H9 (cell line): ENCODE data around the gene COL27A1. TPM values are rescaled to one million over a fixed set of nuclear protein-coding genes. Genes with fewer than 3 reads are reported as not detected.

ENCODE experiments used
- DNase-seq: peaks from one replicate; pipeline ENCODE4 v3.0.0-alpha.2; 2017
- H2AFZ ChIP-seq: one replicate; pipeline ENCODE4 v1.6.1; 2013; ENCODE audit warnings: mild to moderate bottlenecking, low read length, control low read depth, moderate library complexity
- H2AK5ac ChIP-seq: 2 replicates; pipeline ENCODE4 v1.6.1; 2013; ENCODE audit warnings: low read length, control low read depth, mixed read lengths; ENCODE audit not compliant: insufficient read length
- H2BK120ac ChIP-seq: one replicate; pipeline ENCODE4 v1.6.1; 2013; ENCODE audit warnings: low read depth, mild to moderate bottlenecking, low read length, control low read depth, inconsistent platforms; ENCODE audit not compliant: poor library complexity, severe bottlenecking
- H2BK12ac ChIP-seq: 2 replicates; pipeline ENCODE4 v1.6.1; 2013; ENCODE audit warnings: low read length, control low read depth, mixed read lengths, low read depth; ENCODE audit not compliant: insufficient read length
- H2BK15ac ChIP-seq: 2 replicates; pipeline ENCODE4 v1.6.1; 2013; ENCODE audit warnings: low read depth, low read length, control low read depth
- H2BK20ac ChIP-seq: one replicate; pipeline ENCODE4 v1.6.1; 2013; ENCODE audit warnings: low read depth, mild to moderate bottlenecking, low read length, control low read depth, inconsistent platforms; ENCODE audit not compliant: poor library complexity, severe bottlenecking
- H2BK5ac ChIP-seq: 2 replicates; pipeline ENCODE4 v1.6.1; 2013; ENCODE audit warnings: low read length, control low read depth, mixed read lengths; ENCODE audit not compliant: insufficient read length
- H3K14ac ChIP-seq: 2 replicates; pipeline ENCODE4 v1.6.1; 2013; ENCODE audit warnings: low read length, control low read depth; ENCODE audit not compliant: insufficient read depth
- H3K18ac ChIP-seq: 2 replicates; pipeline ENCODE4 v1.6.1; 2013; ENCODE audit warnings: low read depth, mild to moderate bottlenecking, mixed read lengths, low read length, control low read depth; ENCODE audit not compliant: insufficient read length
- H3K23ac ChIP-seq: 2 replicates; pipeline ENCODE4 v1.6.1; 2013; ENCODE audit warnings: low read length, control low read depth, mixed read lengths, low read depth; ENCODE audit not compliant: insufficient read length
- H3K23me2 ChIP-seq: 2 replicates; pipeline ENCODE4 v1.6.1; 2013; ENCODE audit warnings: low read depth, mild to moderate bottlenecking, mixed read lengths, low read length, control low read depth; ENCODE audit not compliant: insufficient read length, poor library complexity, severe bottlenecking
- H3K27ac ChIP-seq: 2 replicates; pipeline ENCODE4 v1.5.1; 2013; ENCODE audit warnings: low read length, control low read depth, mixed read lengths, low read depth; ENCODE audit not compliant: insufficient read length
- H3K27me3 ChIP-seq: 2 replicates; pipeline ENCODE4 v1.6.1; 2013; ENCODE audit warnings: low read length, control low read depth, inconsistent platforms; ENCODE audit not compliant: insufficient read depth
- H3K4ac ChIP-seq: 2 replicates; pipeline ENCODE4 v1.6.1; 2013; ENCODE audit warnings: low read depth, mild to moderate bottlenecking, control low read depth, inconsistent platforms, low read length, moderate library complexity
- H3K4me1 ChIP-seq: 2 replicates; pipeline ENCODE4 v1.6.1; 2013; ENCODE audit warnings: low read length, control low read depth, inconsistent platforms; ENCODE audit not compliant: insufficient read depth
- H3K4me2 ChIP-seq: 2 replicates; pipeline ENCODE4 v1.6.1; 2013; ENCODE audit warnings: low read length, control low read depth, mixed read lengths; ENCODE audit not compliant: insufficient read length, insufficient read depth
- H3K56ac ChIP-seq: 2 replicates; pipeline ENCODE4 v1.6.1; 2013; ENCODE audit warnings: low read depth, mild to moderate bottlenecking, mixed read lengths, low read length, control low read depth; ENCODE audit not compliant: insufficient read length
- H3K79me1 ChIP-seq: 2 replicates; pipeline ENCODE4 v1.6.1; 2013; ENCODE audit warnings: low read depth, mild to moderate bottlenecking, moderate library complexity, low read length, control low read depth, inconsistent platforms; ENCODE audit not compliant: insufficient read depth, poor library complexity, severe bottlenecking
- H3K79me2 ChIP-seq: 2 replicates; pipeline ENCODE4 v1.6.1; 2013; ENCODE audit warnings: low read length, control low read depth, inconsistent platforms; ENCODE audit not compliant: insufficient read depth
- H3K9ac ChIP-seq: 2 replicates; pipeline ENCODE4 v1.6.1; 2013; ENCODE audit warnings: low read length, control low read depth, mixed read lengths; ENCODE audit not compliant: insufficient read length; ENCODE audit errors: extremely low read depth
- H3K9me3 ChIP-seq: one replicate; pipeline ENCODE4 v1.6.1; 2013; ENCODE audit warnings: low read depth, low read length, inconsistent platforms; ENCODE audit not compliant: control insufficient read depth
- H3T11ph ChIP-seq: one replicate; pipeline ENCODE4 v1.6.1; 2013; ENCODE audit warnings: mild to moderate bottlenecking, low read length, control low read depth, inconsistent platforms
- H4K20me1 ChIP-seq: one replicate; pipeline ENCODE4 v1.6.1; 2013; ENCODE audit not compliant: control insufficient read depth, insufficient read length, insufficient read depth
- H4K5ac ChIP-seq: 2 replicates; pipeline ENCODE4 v1.6.1; 2013; ENCODE audit warnings: low read depth, mild to moderate bottlenecking, mixed read lengths, low read length, control low read depth; ENCODE audit not compliant: insufficient read length
- H4K8ac ChIP-seq: replicated peaks from 2 replicates; pipeline ENCODE4 v1.6.1; 2013; ENCODE audit warnings: low read length, control low read depth, mixed read lengths, low read depth; ENCODE audit not compliant: insufficient read length
- H4K91ac ChIP-seq: 2 replicates; pipeline ENCODE4 v1.6.1; 2013; ENCODE audit warnings: low read depth, mild to moderate bottlenecking, moderate library complexity, mixed read lengths, low read length, control low read depth; ENCODE audit not compliant: insufficient read length
- H3K27ac Mint-ChIP-seq, 3 experiments: 2 replicates in 2 of 3; 3 replicates in 1 of 3; pipeline ENCODE4 v1.8.0; 2020 to 2021; ENCODE audit warnings: mixed read lengths in 3 of 3, mild to moderate bottlenecking in 1 of 3, moderate library complexity in 1 of 3
- H3K27me3 Mint-ChIP-seq: 2 replicates; pipeline ENCODE4 v1.8.0; 2021; ENCODE audit warnings: low read depth, mild to moderate bottlenecking, moderate library complexity, mixed read lengths
- H3K36me3 Mint-ChIP-seq, 3 experiments: 2 replicates in 2 of 3; 3 replicates in 1 of 3; pipeline ENCODE4 v1.8.0; 2020 to 2021; ENCODE audit warnings: low read depth in 3 of 3, mixed read lengths in 3 of 3; ENCODE audit not compliant: insufficient read depth in 1 of 3
- H3K4me1 Mint-ChIP-seq, 2 experiments: 2 replicates each; pipeline ENCODE4 v1.8.0; 2020; ENCODE audit warnings: mixed read lengths in 2 of 2
- H3K4me3 Mint-ChIP-seq, 2 experiments: 2 replicates in 1 of 2; 3 replicates in 1 of 2; pipeline ENCODE4 v1.8.0; 2020 to 2021; ENCODE audit warnings: mild to moderate bottlenecking in 2 of 2, mixed read lengths in 2 of 2, moderate library complexity in 1 of 2
- H3K9me3 Mint-ChIP-seq, 2 experiments: 2 replicates in 1 of 2; 3 replicates in 1 of 2; pipeline ENCODE4 v1.8.0; 2020; ENCODE audit warnings: mild to moderate bottlenecking in 2 of 2, mixed read lengths in 2 of 2, moderate library complexity in 1 of 2
- CTCF ChIP-seq: fragments of 200-600 bp; sonication (generic); conservative IDR thresholded peaks from 3 replicates; pipeline ENCODE4 v1.8.0; 2021; ENCODE audit warnings: antibody characterized with exemption, mild to moderate bottlenecking
- WGBS: extraction: QIAGEN DNeasy Blood & Tissue Kit; methylation state at CpG from one replicate; pipeline ENCODE4 v1.1.7; 2013; ENCODE audit warnings: missing lambda C conversion rate, low lambda C conversion rate, mixed read lengths; ENCODE audit not compliant: insufficient read length; ENCODE audit errors: extremely low coverage; 5-methylcytosine and 5-hydroxymethylcytosine counted together
- total RNA-seq: library from RNA; stranded (reverse); gene quantifications from 2 replicates; pipeline ENCODE4 v1.2.1, GENCODE V29; 2021

Gene COL27A1
- total RNA-seq, 1 experiment from 2014 or later = 17.9 TPM

GRCh38 chr9:114183006-114183405 is 27.7 kb downstream of the COL27A1 start:
- no peak for DNase-seq
- Histone ChIP-seq H3K27me3 (no peaks in the 10 kb centered on the region), H2BK20ac (no peak overlapping the region), H3K27ac (no peak overlapping the region), H2BK5ac (no peak overlapping the region), H4K91ac (no peak overlapping the region), H4K8ac (no peak overlapping the region), H2AFZ (no peak overlapping the region), H2BK120ac (no peak overlapping the region), H4K20me1 (no peaks in the 10 kb centered on the region), H3K9ac (no peak overlapping the region), H3K18ac (no peak overlapping the region), H2AK5ac (no peak overlapping the region), H3K4me1 (no peaks in the 10 kb centered on the region), H3K4me2 (no peak overlapping the region), H3K9me3 (no peaks in the 10 kb centered on the region), H4K5ac (no peak overlapping the region), H2BK15ac (no peak overlapping the region), H2BK12ac (no peak overlapping the region), H3K56ac (no peak overlapping the region), H3K79me1 (no peaks in the 10 kb centered on the region), H3K4ac (no peak overlapping the region), H3K14ac (no peak overlapping the region; the same call in 1 of the 2 replicates), H3K23ac (no peak overlapping the region), H3K79me2 (no peaks in the 10 kb centered on the region), H3K23me2 (no peaks in the 10 kb centered on the region), H3T11ph (no peak overlapping the region)
- H3K4me3 Mint-ChIP-seq = no peak overlapping the region
- H3K27me3 Mint-ChIP-seq = no peaks in the 10 kb centered on the region; the same call in 1 of the 2 replicates
- WGBS = no CpG with 5 or more reads among the region's 6 CpGs
- H3K9me3 Mint-ChIP-seq = no peaks in the 10 kb centered on the region
- H3K27ac Mint-ChIP-seq = no peak overlapping the region; a peak in 2 of 7 replicates
- TF ChIP-seq CTCF = no peak
- peaks cover 4 to 10% of the 10 kb centered on the region in 2 experiments for H3K4me1 Mint-ChIP-seq
- peaks cover 0 to 8% (median 2%) of the 10 kb centered on the region in 3 experiments; a peak in 2 of 7 replicates for H3K36me3 Mint-ChIP-seq
